GM12878 (cell line): ENCODE measurements around the gene TK2. TPM values are rescaled to one million over a fixed set of nuclear protein-coding genes. Genes with fewer than 3 reads are reported as not detected.

Experiments used
- ATAC-seq: fragments of 200-7000 bp; cut with Tn5 transposase; 3 replicates; pipeline ENCODE4 v1.9.1; 2020; ENCODE audit warnings: mild to moderate bottlenecking, moderate library complexity
- BruUV-seq: library from RNA; stranded (reverse); fragments of 400-500 nt; replicated peaks from 2 replicates; lab custom pipeline; 2021; lab: Mats Ljungman, UMichigan
- CTCF ChIA-PET: fragments of 300-600 bp; sonication (Branson Sonifier 250); formaldehyde crosslinking; extraction: SDS; loops from one replicate; lab custom pipeline; 2021; ENCODE audit warnings: inconsistent platforms; lab: Yijun Ruan, JAX
- POLR2A ChIA-PET: fragments of 350-600 bp; formaldehyde crosslinking; extraction: SDS; loops from one replicate; lab custom pipeline; 2021; ENCODE audit warnings: inconsistent platforms; lab: Charles Lee
- RAD21 ChIA-PET: fragments of 300-600 bp; sonication (Branson Sonifier 250); formaldehyde crosslinking; loops from one replicate; lab custom pipeline; 2023; ENCODE audit warnings: antibody characterized with exemption; ENCODE audit not compliant: unreplicated experiment; lab: Charles Lee
- SMC1A ChIA-PET: fragments of 300-600 bp; sonication (Branson Sonifier 250); formaldehyde crosslinking; loops from one replicate; lab custom pipeline; 2023; ENCODE audit not compliant: unreplicated experiment, uncharacterized antibody; lab: Charles Lee
- DNase-seq: peaks from one replicate; pipeline ENCODE4 v3.0.0-alpha.2; 2011; ENCODE audit warnings: low read depth, low spot score
- FAIRE-seq: peaks from 3 replicates; lab custom pipeline; 2011; peaks lifted over from hg19 to GRCh38; lab: Jason Lieb, UNC
- H2AFZ ChIP-seq: 2 replicates; pipeline ENCODE4 v1.6.0; 2011; ENCODE audit warnings: low read depth, low read length, control low read depth; ENCODE audit not compliant: control insufficient read depth
- H3K27ac ChIP-seq: 2 replicates; pipeline ENCODE4 v1.5.1; 2011; ENCODE audit warnings: control low read depth; ENCODE audit not compliant: control insufficient read depth, insufficient read depth
- H3K27me3 ChIP-seq, 2 experiments: replicated peaks in 1 of 2; 2 replicates each; pipeline versions ENCODE4 v1.6.0 to v1.6.1; 2011; ENCODE audit warnings: low read length in 1 of 2; ENCODE audit not compliant: control insufficient read depth in 2 of 2, insufficient read depth in 2 of 2
- H3K36me3 ChIP-seq, 2 experiments: 2 replicates each; pipeline ENCODE4 v1.5.1; 2011; ENCODE audit warnings: low read length in 1 of 2; ENCODE audit not compliant: control insufficient read depth in 2 of 2, insufficient read depth in 2 of 2
- H3K4me1 ChIP-seq: 2 replicates; pipeline ENCODE4 v1.6.1; 2011; ENCODE audit warnings: mild to moderate bottlenecking, low read length, moderate library complexity, mixed read lengths; ENCODE audit not compliant: control insufficient read depth, insufficient read depth
- H3K4me2 ChIP-seq: 2 replicates; pipeline ENCODE4 v1.6.0; 2011; ENCODE audit warnings: control low read depth; ENCODE audit not compliant: control insufficient read depth, insufficient read depth
- H3K4me3 ChIP-seq: fragments of 200-600 bp; sonication (generic); 2 replicates; pipeline ENCODE4 v1.5.1; 2016
- H3K79me2 ChIP-seq: 2 replicates; pipeline ENCODE4 v1.6.0; 2011; ENCODE audit warnings: low read length; ENCODE audit not compliant: control insufficient read depth, insufficient read depth
- H3K9ac ChIP-seq: 2 replicates; pipeline ENCODE4 v1.8.0; 2011; ENCODE audit warnings: low read length, control low read depth, mixed read lengths; ENCODE audit not compliant: control insufficient read depth, insufficient read depth
- H3K9me3 ChIP-seq: replicated peaks from 3 replicates; pipeline ENCODE4 v1.5.1; 2011; ENCODE audit warnings: mild to moderate bottlenecking, low read length; ENCODE audit not compliant: control insufficient read depth, insufficient read depth
- H4K20me1 ChIP-seq: 2 replicates; pipeline ENCODE4 v1.6.0; 2011; ENCODE audit not compliant: control insufficient read depth, insufficient read depth
- ATF2 ChIP-seq: IDR thresholded peaks from 2 replicates; pipeline ENCODE4 v1.6.1; 2012; ENCODE audit warnings: low read length, inconsistent platforms
- ATF7 ChIP-seq: fragments of 450-650 bp; IDR thresholded peaks from 2 replicates; pipeline ENCODE4 v1.6.1; 2016; ENCODE audit warnings: low read depth, mild to moderate bottlenecking
- CHD1 ChIP-seq: IDR thresholded peaks from 2 replicates; pipeline ENCODE4 v1.6.1; 2012; ENCODE audit warnings: low read depth, low read length, improper control_type of control experiment
- ELK1 ChIP-seq: IDR thresholded peaks from 2 replicates; pipeline ENCODE4 v1.6.1; 2012; ENCODE audit warnings: low read depth, low read length, improper control_type of control experiment
- ETV6 ChIP-seq, 2 experiments: fragments of 450-650 bp in 1 of 2; IDR thresholded peaks in 1 of 2; conservative IDR thresholded peaks in 1 of 2; 2 replicates each; pipeline ENCODE4 v1.6.1; 2014; ENCODE audit warnings: antibody characterized with exemption in 1 of 2, borderline replicate concordance in 1 of 2, low read depth in 1 of 2, mild to moderate bottlenecking in 1 of 2, moderate library complexity in 1 of 2
- HDAC6 ChIP-seq: fragments of 200-600 bp; sonication (generic); IDR thresholded peaks from one replicate; pipeline ENCODE4 v1.8.0; 2017; ENCODE audit warnings: antibody characterized with exemption; ENCODE audit not compliant: unreplicated experiment
- IKZF1 ChIP-seq: fragments of 450-650 bp; conservative IDR thresholded peaks from 2 replicates; pipeline ENCODE4 v1.6.1; 2017; ENCODE audit warnings: antibody characterized with exemption, mild to moderate bottlenecking
- JUND ChIP-seq: IDR thresholded peaks from 2 replicates; pipeline ENCODE4 v1.6.1; 2012; ENCODE audit warnings: low read depth, mild to moderate bottlenecking, low read length, improper control_type of control experiment, moderate library complexity
- MAX ChIP-seq: IDR thresholded peaks from 2 replicates; pipeline ENCODE4 v1.6.1; 2012; ENCODE audit warnings: low read depth, low read length, improper control_type of control experiment
- NFIC ChIP-seq: IDR thresholded peaks from 2 replicates; pipeline ENCODE4 v1.6.1; 2012; ENCODE audit warnings: low read depth, mild to moderate bottlenecking, inconsistent platforms, low read length, moderate library complexity
- NFYB ChIP-seq: IDR thresholded peaks from 2 replicates; pipeline ENCODE4 v1.6.1; 2011; ENCODE audit warnings: low read depth, mild to moderate bottlenecking, low read length, improper control_type of control experiment, moderate library complexity; ENCODE audit not compliant: insufficient read depth
- POU2F2 ChIP-seq: IDR thresholded peaks from 3 replicates; pipeline ENCODE4 v1.6.1; 2011; ENCODE audit warnings: low read depth, mild to moderate bottlenecking, low read length, borderline replicate concordance
- RELB ChIP-seq: fragments of 450-650 bp; IDR thresholded peaks from 2 replicates; pipeline ENCODE4 v1.6.1; 2017; ENCODE audit warnings: low read depth, mild to moderate bottlenecking, moderate library complexity
- TCF7 ChIP-seq: IDR thresholded peaks from 2 replicates; pipeline ENCODE4 v1.6.1; 2014; ENCODE audit warnings: antibody characterized with exemption, borderline replicate concordance
- YBX1 ChIP-seq: fragments of 450-650 bp; IDR thresholded peaks from 2 replicates; pipeline ENCODE4 v1.6.1; 2016; ENCODE audit warnings: antibody characterized with exemption
- ZBTB11 ChIP-seq: fragments of 450-650 bp; formaldehyde crosslinking; IDR thresholded peaks from 2 replicates; pipeline ENCODE4 v1.5.0; 2022; ENCODE audit warnings: mild to moderate bottlenecking, missing genetic modification characterization
- ZNF384 ChIP-seq: IDR thresholded peaks from 2 replicates; pipeline ENCODE4 v1.6.1; 2012; ENCODE audit warnings: low read depth, mild to moderate bottlenecking, low read length, improper control_type of control experiment, borderline replicate concordance
- WGBS: methylation state at CpG from one replicate; pipeline ENCODE4 v1.1.6; 2016; ENCODE audit warnings: low lambda C conversion rate; ENCODE audit not compliant: insufficient replicate concordance, insufficient coverage; ENCODE audit errors: missing lambda C conversion rate; 5-methylcytosine and 5-hydroxymethylcytosine counted together
- in situ Hi-C: fragments of 300-500 bp; cut with MboI; formaldehyde crosslinking; loops from 9 replicates; pipeline ENCODE4 v1.14.3; 2018; ENCODE audit warnings: mixed read lengths
- intact Hi-C: fragments of 100-400 bp; cut with micrococcal nuclease; formaldehyde crosslinking; loops from one replicate; pipeline ENCODE4 v1.14.2; 2022; ENCODE audit not compliant: unreplicated experiment
- polyA plus RNA-seq, 11 experiments: library from polyadenylated mRNA; depleted of rRNA in 4 of 11; unstranded in 6 of 11; stranded (reverse) in 5 of 11; fragments of >200 nt; fragmentation: Nextera tagmentation in 4 of 11; fragmentation: Illumina TruSeq in 1 of 11; extraction: Ambion mirVana in 4 of 11; extraction: Trizol in 1 of 11; gene quantifications; 1 replicate in 1 of 11; 2 replicates in 10 of 11; pipeline versions ENCODE4 v1.2.1 to v1.2.3, GENCODE V29; 2011 to 2016; ENCODE audit warnings: inconsistent platforms in 2 of 11, missing spikeins in 2 of 11, low read depth in 1 of 11
- total RNA-seq, 4 experiments: library from RNA; depleted of rRNA in 3 of 4; stranded (reverse); fragments of >200 nt in 3 of 4; fragmentation: Illumina TruSeq in 1 of 4; extraction: Trizol in 1 of 4; gene quantifications; 2 replicates each; pipeline versions ENCODE4 v1.2.1 to v1.2.3, GENCODE V29; 2013 to 2021

The TK2 gene
- total and polyA plus RNA-seq, 10 of the 15 experiments (the other 5 are each of a cell fraction or from before 2014, with no cell fraction given), result 1.3 to 12.4 (median 3.0) TPM

GRCh38 chr16:66485376-66485775 is 64.5 kb downstream of the TK2 start:
- BruUV-seq, result no TSS peak
- Histone ChIP-seq H3K79me2 (no peaks in the 10 kb centered on the region), H4K20me1 (no peaks in the 10 kb centered on the region), H3K9ac (no peak overlapping the region), H3K27me3 (no peaks in the 10 kb centered on the region), H2AFZ (no peak overlapping the region), H3K4me3 (no peak overlapping the region), H3K4me1 (peaks cover 5% of the 10 kb centered on the region), H3K9me3 (no peaks in the 10 kb centered on the region), H3K27ac (no peak overlapping the region), H3K4me2 (no peak overlapping the region), H3K36me3 (no peaks in the 10 kb centered on the region)
- DNase-seq, result no peak
- 19% methylated on average over 6 of the region's 6 CpGs for WGBS
- no peak for ATAC-seq
- in situ Hi-C loops, result no loop called here
- POLR2A ChIA-PET, result interaction anchor here (1.3 kb wide), 1 partner anchor 105 kb away, joined by 3 read pairs; no protein-coding TSS in a partner anchor
- RAD21 ChIA-PET, result interaction anchor here (2.1 to 3.1 kb wide), 2 partner anchors 80 to 104 kb away, joined by 9 to 12 read pairs; no protein-coding TSS in a partner anchor
- intact Hi-C loops, result no loop called here
- CTCF ChIA-PET, result interaction anchor here (0.6 to 10.4 kb wide), 13 partner anchors 10 to 128 kb away, joined by 3 to 118 read pairs (median 4); partner anchors contain the start of gene CKLF
- FAIRE-seq, result no peak
- SMC1A ChIA-PET, result interaction anchor here (0.9 to 1.1 kb wide), 4 partner anchors 24 to 104 kb away, joined by 3 to 4 read pairs (median 4); no protein-coding TSS in a partner anchor
- TF ChIP-seq ATF2 (no peak), ETV6 (conservative IDR thresholded peaks at IDR 0.05 in 1 of 2, IDR thresholded peaks at IDR 0.05 in 1 of 2; ENCODE audit: borderline replicate concordance in 1 of 2, low read depth in 1 of 2) (no peak), JUND (no peak), YBX1 (no peak), TCF7 (no peak), CHD1 (no peak), ATF7 (no peak), RELB (no peak), POU2F2 (no peak), ZNF384 (no peak), ELK1 (no peak), NFYB (no peak), IKZF1 (no peak), NFIC (no peak), HDAC6 (no peak), ZBTB11 (CRISPR knock-in tag) (no peak), MAX (no peak)
